H9 (cell line): ENCODE data around the gene ITK. TPM values are rescaled to one million over a fixed set of nuclear protein-coding genes. Genes with fewer than 3 reads are reported as not detected.

Experiments
- DNase-seq: peaks from one replicate; pipeline ENCODE4 v3.0.0-alpha.2; 2017
- H2AFZ ChIP-seq: one replicate; pipeline ENCODE4 v1.6.1; 2013; ENCODE audit warnings: mild to moderate bottlenecking, low read length, control low read depth, moderate library complexity
- H2AK5ac ChIP-seq: 2 replicates; pipeline ENCODE4 v1.6.1; 2013; ENCODE audit warnings: low read length, control low read depth, mixed read lengths; ENCODE audit not compliant: insufficient read length
- H2BK120ac ChIP-seq: one replicate; pipeline ENCODE4 v1.6.1; 2013; ENCODE audit warnings: low read depth, mild to moderate bottlenecking, low read length, control low read depth, inconsistent platforms; ENCODE audit not compliant: poor library complexity, severe bottlenecking
- H2BK12ac ChIP-seq: 2 replicates; pipeline ENCODE4 v1.6.1; 2013; ENCODE audit warnings: low read length, control low read depth, mixed read lengths, low read depth; ENCODE audit not compliant: insufficient read length
- H2BK15ac ChIP-seq: 2 replicates; pipeline ENCODE4 v1.6.1; 2013; ENCODE audit warnings: low read depth, low read length, control low read depth
- H2BK20ac ChIP-seq: one replicate; pipeline ENCODE4 v1.6.1; 2013; ENCODE audit warnings: low read depth, mild to moderate bottlenecking, low read length, control low read depth, inconsistent platforms; ENCODE audit not compliant: poor library complexity, severe bottlenecking
- H2BK5ac ChIP-seq: 2 replicates; pipeline ENCODE4 v1.6.1; 2013; ENCODE audit warnings: low read length, control low read depth, mixed read lengths; ENCODE audit not compliant: insufficient read length
- H3K14ac ChIP-seq: 2 replicates; pipeline ENCODE4 v1.6.1; 2013; ENCODE audit warnings: low read length, control low read depth; ENCODE audit not compliant: insufficient read depth
- H3K18ac ChIP-seq: 2 replicates; pipeline ENCODE4 v1.6.1; 2013; ENCODE audit warnings: low read depth, mild to moderate bottlenecking, mixed read lengths, low read length, control low read depth; ENCODE audit not compliant: insufficient read length
- H3K23ac ChIP-seq: 2 replicates; pipeline ENCODE4 v1.6.1; 2013; ENCODE audit warnings: low read length, control low read depth, mixed read lengths, low read depth; ENCODE audit not compliant: insufficient read length
- H3K23me2 ChIP-seq: 2 replicates; pipeline ENCODE4 v1.6.1; 2013; ENCODE audit warnings: low read depth, mild to moderate bottlenecking, mixed read lengths, low read length, control low read depth; ENCODE audit not compliant: insufficient read length, poor library complexity, severe bottlenecking
- H3K27ac ChIP-seq: 2 replicates; pipeline ENCODE4 v1.5.1; 2013; ENCODE audit warnings: low read length, control low read depth, mixed read lengths, low read depth; ENCODE audit not compliant: insufficient read length
- H3K27me3 ChIP-seq: 2 replicates; pipeline ENCODE4 v1.6.1; 2013; ENCODE audit warnings: low read length, control low read depth, inconsistent platforms; ENCODE audit not compliant: insufficient read depth
- H3K4ac ChIP-seq: 2 replicates; pipeline ENCODE4 v1.6.1; 2013; ENCODE audit warnings: low read depth, mild to moderate bottlenecking, control low read depth, inconsistent platforms, low read length, moderate library complexity
- H3K4me1 ChIP-seq: 2 replicates; pipeline ENCODE4 v1.6.1; 2013; ENCODE audit warnings: low read length, control low read depth, inconsistent platforms; ENCODE audit not compliant: insufficient read depth
- H3K4me2 ChIP-seq: 2 replicates; pipeline ENCODE4 v1.6.1; 2013; ENCODE audit warnings: low read length, control low read depth, mixed read lengths; ENCODE audit not compliant: insufficient read length, insufficient read depth
- H3K56ac ChIP-seq: 2 replicates; pipeline ENCODE4 v1.6.1; 2013; ENCODE audit warnings: low read depth, mild to moderate bottlenecking, mixed read lengths, low read length, control low read depth; ENCODE audit not compliant: insufficient read length
- H3K79me1 ChIP-seq: 2 replicates; pipeline ENCODE4 v1.6.1; 2013; ENCODE audit warnings: low read depth, mild to moderate bottlenecking, moderate library complexity, low read length, control low read depth, inconsistent platforms; ENCODE audit not compliant: insufficient read depth, poor library complexity, severe bottlenecking
- H3K79me2 ChIP-seq: 2 replicates; pipeline ENCODE4 v1.6.1; 2013; ENCODE audit warnings: low read length, control low read depth, inconsistent platforms; ENCODE audit not compliant: insufficient read depth
- H3K9ac ChIP-seq: 2 replicates; pipeline ENCODE4 v1.6.1; 2013; ENCODE audit warnings: low read length, control low read depth, mixed read lengths; ENCODE audit not compliant: insufficient read length; ENCODE audit errors: extremely low read depth
- H3K9me3 ChIP-seq: one replicate; pipeline ENCODE4 v1.6.1; 2013; ENCODE audit warnings: low read depth, low read length, inconsistent platforms; ENCODE audit not compliant: control insufficient read depth
- H3T11ph ChIP-seq: one replicate; pipeline ENCODE4 v1.6.1; 2013; ENCODE audit warnings: mild to moderate bottlenecking, low read length, control low read depth, inconsistent platforms
- H4K20me1 ChIP-seq: one replicate; pipeline ENCODE4 v1.6.1; 2013; ENCODE audit not compliant: control insufficient read depth, insufficient read length, insufficient read depth
- H4K5ac ChIP-seq: 2 replicates; pipeline ENCODE4 v1.6.1; 2013; ENCODE audit warnings: low read depth, mild to moderate bottlenecking, mixed read lengths, low read length, control low read depth; ENCODE audit not compliant: insufficient read length
- H4K8ac ChIP-seq: replicated peaks from 2 replicates; pipeline ENCODE4 v1.6.1; 2013; ENCODE audit warnings: low read length, control low read depth, mixed read lengths, low read depth; ENCODE audit not compliant: insufficient read length
- H4K91ac ChIP-seq: 2 replicates; pipeline ENCODE4 v1.6.1; 2013; ENCODE audit warnings: low read depth, mild to moderate bottlenecking, moderate library complexity, mixed read lengths, low read length, control low read depth; ENCODE audit not compliant: insufficient read length
- H3K27ac Mint-ChIP-seq, 3 experiments: 2 replicates in 2 of 3; 3 replicates in 1 of 3; pipeline ENCODE4 v1.8.0; 2020 to 2021; ENCODE audit warnings: mixed read lengths in 3 of 3, mild to moderate bottlenecking in 1 of 3, moderate library complexity in 1 of 3
- H3K27me3 Mint-ChIP-seq: 2 replicates; pipeline ENCODE4 v1.8.0; 2021; ENCODE audit warnings: low read depth, mild to moderate bottlenecking, moderate library complexity, mixed read lengths
- H3K36me3 Mint-ChIP-seq, 3 experiments: 2 replicates in 2 of 3; 3 replicates in 1 of 3; pipeline ENCODE4 v1.8.0; 2020 to 2021; ENCODE audit warnings: low read depth in 3 of 3, mixed read lengths in 3 of 3; ENCODE audit not compliant: insufficient read depth in 1 of 3
- H3K4me1 Mint-ChIP-seq, 2 experiments: 2 replicates each; pipeline ENCODE4 v1.8.0; 2020; ENCODE audit warnings: mixed read lengths in 2 of 2
- H3K4me3 Mint-ChIP-seq, 2 experiments: 2 replicates in 1 of 2; 3 replicates in 1 of 2; pipeline ENCODE4 v1.8.0; 2020 to 2021; ENCODE audit warnings: mild to moderate bottlenecking in 2 of 2, mixed read lengths in 2 of 2, moderate library complexity in 1 of 2
- H3K9me3 Mint-ChIP-seq, 2 experiments: 2 replicates in 1 of 2; 3 replicates in 1 of 2; pipeline ENCODE4 v1.8.0; 2020; ENCODE audit warnings: mild to moderate bottlenecking in 2 of 2, mixed read lengths in 2 of 2, moderate library complexity in 1 of 2
- CTCF ChIP-seq: fragments of 200-600 bp; sonication (generic); conservative IDR thresholded peaks from 3 replicates; pipeline ENCODE4 v1.8.0; 2021; ENCODE audit warnings: antibody characterized with exemption, mild to moderate bottlenecking
- WGBS: extraction: QIAGEN DNeasy Blood & Tissue Kit; methylation state at CpG from one replicate; pipeline ENCODE4 v1.1.7; 2013; ENCODE audit warnings: missing lambda C conversion rate, low lambda C conversion rate, mixed read lengths; ENCODE audit not compliant: insufficient read length; ENCODE audit errors: extremely low coverage; 5-methylcytosine and 5-hydroxymethylcytosine counted together
- total RNA-seq: library from RNA; stranded (reverse); gene quantifications from 2 replicates; pipeline ENCODE4 v1.2.1, GENCODE V29; 2021

ITK gene
- total RNA-seq, 1 experiment from 2014 or later = 0.22 TPM

GRCh38 chr5:157225469-157226422 lies 45.1 kb downstream of the ITK start:
- Histone ChIP-seq H4K8ac (no peak overlapping the region), H3K9ac (no peak overlapping the region), H3K23me2 (no peaks in the 10 kb centered on the region), H4K91ac (no peak overlapping the region), H3K9me3 (no peaks in the 10 kb centered on the region), H3K56ac (no peak overlapping the region), H2BK12ac (no peak overlapping the region), H4K20me1 (no peaks in the 10 kb centered on the region), H3K4ac (no peak overlapping the region), H2AFZ (no peak overlapping the region), H3K14ac (no peak overlapping the region), H2BK20ac (no peak overlapping the region), H2AK5ac (no peak overlapping the region), H4K5ac (no peak overlapping the region), H3K18ac (no peak overlapping the region), H3K27me3 (no peaks in the 10 kb centered on the region), H3K4me2 (no peak overlapping the region), H3K23ac (no peak overlapping the region), H2BK120ac (no peak overlapping the region), H2BK15ac (no peak overlapping the region), H3K27ac (no peak overlapping the region), H3K4me1 (no peaks in the 10 kb centered on the region), H2BK5ac (no peak overlapping the region), H3T11ph (no peak overlapping the region), H3K79me1 (no peaks in the 10 kb centered on the region), H3K79me2 (no peaks in the 10 kb centered on the region)
- no CpG with 5 or more reads among the region's 6 CpGs for whole genome bisulfite sequencing
- no peaks in the 10 kb centered on the region for H3K4me1 Mint-ChIP-seq
- no peaks in the 10 kb centered on the region for H3K9me3 Mint-ChIP-seq
- no peak for DNase-seq
- TF ChIP-seq CTCF = no peak
- H3K36me3 Mint-ChIP-seq = no peaks in the 10 kb centered on the region
- no peak overlapping the region for H3K4me3 Mint-ChIP-seq
- no peaks in the 10 kb centered on the region for H3K27me3 Mint-ChIP-seq
- H3K27ac Mint-ChIP-seq = no peak overlapping the region
